GM19099 (cell line): ENCODE measurements around the gene MYF5.

Source experiments
- POLR2A ChIP-seq: IDR thresholded peaks from 3 replicates; pipeline ENCODE4 v1.6.1; 2011; ENCODE audit warnings: low read depth; ENCODE audit not compliant: insufficient read length; ENCODE audit errors: extremely low read depth

The MYF5 gene

DNA sequence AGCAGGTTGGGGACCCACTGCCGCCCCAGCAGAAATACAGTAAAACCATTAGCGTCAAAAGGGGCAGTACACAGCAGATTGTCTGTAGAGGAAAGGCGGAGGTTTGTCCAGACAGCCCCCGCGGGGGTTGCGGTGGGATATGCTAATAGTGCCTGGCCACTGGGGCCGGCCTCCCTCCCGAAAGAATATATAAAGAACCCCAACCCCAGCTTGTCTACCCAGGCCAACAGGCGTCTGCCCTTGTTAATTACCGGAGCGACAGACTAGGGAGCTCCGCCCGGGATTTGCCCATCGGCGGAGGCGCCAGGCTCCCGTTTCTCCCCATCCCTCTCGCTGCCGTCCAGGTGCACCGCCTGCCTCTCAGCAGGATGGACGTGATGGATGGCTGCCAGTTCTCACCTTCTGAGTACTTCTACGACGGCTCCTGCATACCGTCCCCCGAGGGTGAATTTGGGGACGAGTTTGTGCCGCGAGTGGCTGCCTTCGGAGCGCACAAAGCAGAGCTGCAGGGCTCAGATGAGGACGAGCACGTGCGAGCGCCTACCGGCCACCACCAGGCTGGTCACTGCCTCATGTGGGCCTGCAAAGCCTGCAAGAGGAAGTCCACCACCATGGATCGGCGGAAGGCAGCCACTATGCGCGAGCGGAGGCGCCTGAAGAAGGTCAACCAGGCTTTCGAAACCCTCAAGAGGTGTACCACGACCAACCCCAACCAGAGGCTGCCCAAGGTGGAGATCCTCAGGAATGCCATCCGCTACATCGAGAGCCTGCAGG, at the start of gene MYF5:
MYF5 (plus strand) TSS at position 217 of the 774 bp plus-strand sequence; CDS start at position 369, 152 bp downstream.
- TF ChIP-seq POLR2A = no peak

DNA sequence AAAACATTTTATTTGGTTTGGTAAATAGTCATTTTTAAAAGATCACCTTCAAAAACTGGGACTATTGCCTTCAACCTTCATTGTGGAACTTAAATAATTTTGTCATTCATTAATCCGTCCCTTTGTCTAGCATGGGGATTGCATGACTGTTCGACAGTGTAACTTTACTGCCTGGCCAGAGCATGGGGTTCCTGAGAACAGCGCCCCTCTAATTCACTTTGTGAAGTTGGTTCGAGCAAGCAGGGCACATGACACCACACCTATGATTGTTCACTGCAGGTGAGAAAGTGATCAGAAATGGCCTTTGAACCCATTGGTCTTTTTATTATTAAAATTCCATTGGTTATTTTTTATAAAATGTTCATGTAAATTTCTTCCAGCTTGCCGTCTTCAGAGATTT, 46.5 kb upstream of the MYF5 start:
- no peak for TF ChIP-seq POLR2A

DNA sequence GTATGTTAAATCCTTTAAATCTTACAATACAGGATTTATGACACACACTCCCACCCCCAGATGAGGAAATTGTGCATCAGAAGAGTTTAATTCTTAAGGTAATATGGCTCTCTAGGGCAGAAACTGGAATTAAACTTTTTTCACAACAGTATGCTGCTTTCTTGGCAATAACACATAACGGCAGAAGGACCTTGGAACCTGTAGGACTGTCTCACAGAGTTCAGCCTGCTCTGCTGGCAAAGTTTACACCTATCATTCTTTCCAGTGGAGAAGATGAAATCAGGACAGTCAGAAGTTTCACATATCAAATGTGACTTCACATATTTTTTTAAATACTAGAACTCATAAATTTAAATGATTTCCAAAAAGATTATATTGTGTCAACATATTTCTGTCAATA, 39.9 kb upstream of the MYF5 start:
- no peak for TF ChIP-seq POLR2A

DNA sequence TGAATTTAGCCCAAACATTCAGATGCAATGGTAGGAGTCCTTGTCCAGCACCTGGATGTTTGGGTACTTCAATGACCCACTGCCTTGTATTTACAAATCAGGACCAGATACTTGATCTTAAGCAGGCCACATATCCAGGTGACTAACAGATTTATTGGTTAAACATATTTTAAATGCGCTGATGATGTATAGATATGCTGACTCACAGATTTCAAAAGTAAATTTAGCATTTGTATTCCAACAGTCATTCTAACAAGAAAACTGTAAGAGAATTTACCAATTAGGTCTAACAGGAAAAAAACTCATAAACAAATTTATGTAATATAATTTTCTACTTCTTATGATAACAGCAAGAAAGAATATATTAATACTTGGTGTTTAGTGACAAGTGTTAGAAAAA, 38.7 kb upstream of the MYF5 start:
- TF ChIP-seq POLR2A = no peak

DNA sequence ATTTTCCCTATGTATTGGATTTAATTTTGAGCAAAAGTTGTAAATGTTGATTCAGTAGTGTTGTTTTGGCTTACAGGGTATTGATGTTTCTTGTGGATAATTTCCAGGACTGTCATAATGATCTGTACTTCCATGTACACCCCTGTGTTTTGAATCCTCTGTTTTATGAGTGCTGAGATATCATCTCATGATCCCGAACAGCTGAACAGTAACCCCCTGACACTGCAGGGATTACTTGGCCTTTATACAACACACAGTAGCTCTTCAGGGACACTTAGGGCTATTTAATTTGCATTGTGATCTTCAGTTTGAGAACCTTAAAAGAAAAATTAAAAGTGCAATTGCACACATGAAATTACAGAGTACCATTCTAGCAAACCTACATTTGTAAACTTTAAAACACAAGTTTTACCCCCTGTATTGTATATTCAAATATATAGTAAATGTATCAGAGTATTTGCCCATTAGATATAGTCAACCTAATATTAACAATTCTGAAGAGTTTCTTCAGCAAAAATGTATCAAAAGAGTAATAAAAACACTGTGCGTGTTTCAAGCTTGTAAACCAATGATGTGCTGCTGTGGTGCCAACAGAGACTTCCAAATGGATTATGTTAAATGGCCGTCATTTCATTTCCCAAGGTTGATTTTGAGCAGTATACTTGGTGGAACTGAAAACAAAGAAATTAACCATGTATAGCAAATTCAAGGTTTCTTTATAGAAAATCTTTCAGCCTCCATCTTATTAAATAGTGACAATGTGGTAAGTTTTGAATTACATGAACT, 37.2 kb upstream of the MYF5 start:
- no peak for TF ChIP-seq POLR2A

DNA sequence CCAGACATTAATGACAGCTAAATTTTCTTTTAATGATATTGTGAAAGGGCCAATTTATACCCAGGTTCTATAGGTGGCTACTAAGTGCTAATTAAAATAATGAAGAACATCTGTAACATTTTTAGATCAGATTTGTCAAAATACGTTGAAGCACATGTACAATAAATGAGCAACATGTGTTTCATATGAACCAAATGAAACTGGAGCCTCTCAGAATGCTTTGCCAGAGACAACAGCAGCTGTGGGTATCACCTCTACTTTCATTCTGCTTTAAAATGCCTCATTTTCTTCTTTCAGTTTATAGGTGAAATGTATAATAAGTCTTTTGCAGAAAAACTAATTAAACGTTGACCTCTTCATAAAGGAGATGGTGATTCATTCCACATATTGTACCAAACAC, 35.4 kb upstream of the MYF5 start:
- no peak for TF ChIP-seq POLR2A

DNA sequence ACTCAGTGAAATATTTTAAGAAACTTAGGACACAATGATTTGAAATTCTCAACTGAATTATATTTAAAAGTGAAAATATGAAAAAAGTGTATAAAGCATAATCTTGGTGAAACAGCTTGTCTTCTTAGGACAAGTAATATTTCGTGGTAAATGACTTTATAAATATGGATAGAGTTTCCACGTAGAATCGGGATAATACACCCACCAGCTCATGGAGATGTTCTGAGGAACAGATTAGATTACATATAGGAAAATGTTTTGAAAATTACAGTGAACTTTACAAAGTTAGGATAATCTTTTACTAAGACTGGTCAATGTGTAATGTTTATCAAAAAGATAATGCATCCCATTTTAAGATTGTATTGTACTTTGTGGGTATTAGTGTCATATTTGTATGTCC, 34.9 kb upstream of the MYF5 start:
- TF ChIP-seq POLR2A = no peak

DNA sequence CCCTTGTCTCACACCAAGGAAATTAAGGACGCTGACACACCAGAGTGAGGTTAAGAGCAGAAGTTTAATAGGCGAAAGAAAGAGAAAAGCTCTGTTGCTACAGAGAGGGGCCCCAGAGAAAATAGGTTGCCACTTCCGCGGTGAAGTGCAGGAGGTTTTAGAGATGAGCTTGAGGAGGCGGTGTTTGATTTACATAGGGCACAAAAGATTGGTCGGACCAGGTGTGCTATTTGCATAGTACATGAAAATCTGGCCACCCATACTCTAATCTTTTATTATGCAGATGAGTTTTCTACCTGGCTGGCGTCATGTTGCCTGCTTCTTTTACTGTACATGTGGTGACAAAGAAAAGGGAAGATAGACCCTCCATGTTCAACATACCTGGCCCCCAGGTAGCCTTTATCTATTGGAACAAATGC, 32.6 kb upstream of the MYF5 start:
- no peak for TF ChIP-seq POLR2A

DNA sequence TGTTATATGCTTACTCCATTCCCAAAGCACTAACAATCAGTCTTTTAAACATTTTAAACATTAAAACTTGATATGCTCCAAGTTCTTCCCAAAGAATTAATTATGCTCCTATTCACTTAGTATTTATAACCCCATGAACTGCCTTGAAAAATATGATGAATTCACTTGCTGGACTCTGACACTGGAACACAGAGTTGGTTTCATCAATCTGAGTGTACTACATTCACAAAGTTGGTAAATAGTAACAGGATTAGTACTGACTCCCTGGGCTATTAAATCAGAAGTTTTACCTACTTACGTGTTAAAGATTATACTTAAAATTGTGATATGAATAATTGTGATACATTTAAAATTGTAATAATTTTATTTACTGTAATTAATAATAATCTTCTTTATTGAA, 26.6 kb upstream of the MYF5 start:
- no peak for TF ChIP-seq POLR2A

DNA sequence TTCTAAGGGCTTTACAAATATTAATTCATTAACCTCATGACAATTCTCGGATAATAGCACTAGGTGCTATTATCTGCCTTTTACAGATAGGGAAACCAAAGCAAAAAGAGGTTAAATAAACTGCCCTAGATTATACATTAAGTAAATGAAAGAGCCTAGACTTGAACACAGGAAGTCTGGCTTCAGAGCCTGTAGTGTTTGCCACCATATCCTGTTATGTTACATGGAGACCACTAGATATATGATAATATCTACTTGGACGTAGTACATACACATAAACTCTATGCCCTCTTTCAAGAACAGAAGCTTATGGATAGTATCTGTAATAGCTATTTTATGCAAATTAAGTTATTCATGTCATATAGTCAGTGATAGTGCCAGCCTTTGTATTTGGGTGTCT, 26.2 kb upstream of the MYF5 start:
- TF ChIP-seq POLR2A = no peak

DNA sequence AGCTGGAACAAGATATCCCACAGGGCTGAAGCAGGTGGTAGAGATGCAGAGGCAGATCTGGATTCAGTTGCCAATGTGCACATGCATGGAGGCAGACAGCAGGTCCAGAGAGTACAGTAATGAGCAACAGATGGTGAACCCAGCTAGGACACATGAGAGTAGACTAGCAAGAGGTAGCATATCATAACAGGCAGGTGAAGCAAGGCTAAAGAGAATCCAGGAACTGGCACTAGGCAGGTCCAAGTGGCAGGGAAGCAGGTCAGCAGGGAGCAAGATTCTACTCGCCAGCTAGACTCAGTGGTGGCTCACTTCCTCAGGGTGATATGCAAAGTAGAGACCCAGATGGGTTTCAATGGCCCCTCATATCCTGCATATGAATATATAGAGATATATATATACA, 24.6 kb upstream of the MYF5 start:
- no peak for TF ChIP-seq POLR2A

DNA sequence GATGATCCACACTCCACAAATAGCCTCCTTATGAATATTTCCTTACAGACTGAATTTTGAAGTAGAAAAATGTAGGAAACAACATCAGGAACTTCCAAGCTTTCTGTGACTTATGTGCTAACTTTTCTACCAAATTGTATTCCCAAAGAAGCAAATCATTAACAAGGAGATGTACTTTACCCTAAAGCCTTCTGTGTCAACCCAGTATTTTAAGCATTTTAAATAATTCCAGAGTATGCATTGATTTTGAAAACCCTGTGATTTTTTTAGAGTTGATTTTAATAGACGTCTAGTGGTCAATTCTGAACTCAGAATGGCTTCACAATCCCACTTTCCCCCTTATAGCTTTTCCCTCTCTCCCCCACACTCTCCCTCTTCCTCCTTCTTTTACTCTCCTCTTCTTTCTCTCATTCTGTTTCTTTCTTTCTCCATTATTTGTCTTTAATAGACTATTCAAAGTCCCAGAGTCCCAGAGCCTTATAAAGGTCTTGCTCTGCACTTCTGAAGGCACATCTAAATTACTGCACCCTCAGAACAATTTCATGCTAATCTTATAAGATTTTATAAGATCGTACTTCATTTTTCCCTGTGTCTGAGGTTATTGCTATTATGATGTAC, 19.3 kb upstream of the MYF5 start:
- no peak for TF ChIP-seq POLR2A

DNA sequence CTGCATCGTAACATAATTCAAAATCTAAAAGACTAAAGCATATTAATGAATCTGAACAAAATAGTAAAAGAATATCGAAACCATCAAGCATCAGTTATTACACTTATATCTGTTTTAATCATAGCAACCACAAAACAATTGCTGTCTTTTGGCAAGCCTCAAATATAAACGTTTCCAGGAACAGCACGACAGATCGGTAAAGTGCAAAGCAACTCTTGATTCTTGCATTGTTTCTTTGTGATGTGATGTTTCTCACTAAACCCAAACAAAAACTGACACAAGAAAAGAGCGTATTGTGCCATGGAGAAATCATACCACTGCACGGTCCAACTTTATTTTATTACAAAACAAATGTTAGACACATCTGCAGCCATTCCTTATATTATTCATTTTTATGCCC, 18.5 kb upstream of the MYF5 start:
- TF ChIP-seq POLR2A = no peak

DNA sequence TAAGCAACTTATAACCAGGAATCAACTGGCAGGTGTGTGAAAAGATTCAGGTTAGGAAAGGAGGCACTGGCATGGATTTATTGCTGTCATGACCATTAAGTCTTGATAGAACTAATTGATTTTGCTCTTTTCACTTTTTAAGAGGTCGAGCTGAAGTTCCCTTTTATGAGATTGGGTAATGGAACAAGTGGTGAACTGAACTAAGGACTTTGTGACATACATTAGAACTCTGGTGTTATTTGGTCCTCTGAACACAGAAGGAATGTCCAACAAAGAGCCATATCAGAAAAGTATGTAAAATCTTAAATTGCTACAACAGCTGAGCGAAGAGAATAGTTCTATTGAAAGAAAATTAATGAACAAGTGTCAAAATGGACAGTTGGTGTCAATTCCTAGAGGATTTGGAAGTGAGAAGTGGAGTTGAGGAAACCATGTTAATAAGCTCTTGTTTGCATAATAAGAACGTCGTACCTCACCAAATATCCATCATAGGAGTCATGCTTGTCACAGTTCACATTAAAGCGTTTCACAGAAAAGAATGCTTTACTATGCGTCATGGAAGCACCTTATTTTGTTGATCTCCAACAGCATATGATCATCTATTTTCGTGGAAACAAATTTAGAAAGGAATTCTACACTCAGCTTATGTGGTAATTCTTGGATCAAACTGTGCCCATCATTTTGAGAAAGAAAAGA, 17.7 kb upstream of the MYF5 start:
- TF ChIP-seq POLR2A = no peak

DNA sequence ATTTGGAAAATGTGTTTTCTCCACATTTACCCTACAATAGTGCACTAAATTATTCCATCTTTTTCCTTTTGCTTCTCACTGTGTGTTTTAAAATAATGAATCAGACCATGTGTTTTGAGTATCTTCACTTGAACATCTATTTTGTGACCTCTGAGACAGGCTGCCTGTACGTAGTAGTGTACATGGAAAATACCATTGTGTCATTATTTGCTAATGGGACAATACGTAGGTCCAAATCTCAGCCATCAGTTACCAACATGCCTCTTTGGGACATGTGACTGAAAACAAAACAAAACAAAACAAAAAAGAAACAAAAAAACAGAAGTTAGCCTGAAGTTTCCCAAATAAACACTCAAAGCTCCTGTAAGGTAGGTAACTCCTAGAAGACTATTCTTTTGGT, 16.4 kb upstream of the MYF5 start:
- no peak for TF ChIP-seq POLR2A

DNA sequence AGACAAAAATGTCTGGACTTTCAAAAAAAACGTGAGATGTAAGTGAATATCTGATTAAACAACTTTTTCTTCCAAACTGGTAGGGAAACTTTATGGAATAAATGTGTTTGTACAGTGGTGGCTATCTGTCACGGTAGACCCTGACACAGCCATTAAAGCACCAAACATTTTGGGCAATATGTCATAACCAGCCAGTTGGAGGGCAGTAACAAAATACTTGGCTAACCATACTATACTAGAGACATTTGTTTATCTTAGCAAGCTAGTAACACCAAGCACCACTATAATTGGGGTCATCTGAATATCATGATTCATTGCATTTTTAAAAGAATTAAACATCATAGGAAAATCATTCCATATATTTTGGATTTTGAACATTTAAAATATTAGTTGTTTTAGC, 15.3 kb upstream of the MYF5 start:
- TF ChIP-seq POLR2A = no peak
